GM18873 (cell line): ENCODE measurements around the gene DLST.

Experiments used
- ATAC-seq: cut with Tn5 transposase; IDR thresholded peaks from one replicate; pipeline ENCODE4 v1.9.1; 2021; ENCODE audit warnings: mild to moderate bottlenecking, moderate library complexity, moderate number of reproducible peaks; ENCODE audit not compliant: unreplicated experiment, low FRiP score

DLST gene

DNA sequence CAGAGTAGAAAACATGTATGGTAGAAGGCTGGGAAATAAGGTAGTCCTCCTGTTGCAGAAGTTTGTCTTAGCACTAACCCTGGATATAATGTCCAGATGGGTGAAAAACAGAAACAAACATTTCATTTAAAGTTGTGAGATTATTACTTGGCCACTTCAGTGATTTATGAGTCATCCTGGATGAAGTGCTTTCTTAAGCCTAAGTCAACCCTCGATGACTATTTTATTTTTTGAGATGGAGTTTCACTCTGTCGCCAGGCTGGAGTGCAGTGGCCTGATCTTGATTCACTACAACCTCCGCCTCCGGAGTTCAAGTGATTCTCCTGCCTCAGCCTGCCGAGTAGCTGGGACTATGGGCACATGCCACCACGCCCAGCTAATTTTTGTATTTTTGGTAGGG, 10.2 kb downstream of the DLST start:
- ATAC-seq: no peak

DNA sequence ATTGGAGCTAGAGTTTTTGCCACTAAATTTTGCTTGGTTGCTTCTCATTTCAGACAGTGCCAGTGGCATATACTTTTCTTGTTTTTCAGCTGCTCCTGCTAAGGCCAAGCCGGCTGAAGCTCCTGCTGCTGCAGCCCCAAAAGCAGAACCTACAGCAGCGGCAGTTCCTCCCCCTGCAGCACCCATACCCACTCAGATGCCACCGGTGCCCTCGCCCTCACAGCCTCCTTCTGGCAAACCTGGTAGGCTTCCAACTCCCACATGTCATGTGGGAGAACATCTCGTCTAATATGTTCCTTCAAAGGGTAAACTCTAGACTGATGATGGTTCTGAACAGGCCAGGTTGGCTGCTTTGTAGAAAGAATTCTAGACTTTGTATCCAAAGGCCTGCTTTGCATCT, 11.0 kb downstream of the DLST start:
- ATAC-seq: no peak

DNA sequence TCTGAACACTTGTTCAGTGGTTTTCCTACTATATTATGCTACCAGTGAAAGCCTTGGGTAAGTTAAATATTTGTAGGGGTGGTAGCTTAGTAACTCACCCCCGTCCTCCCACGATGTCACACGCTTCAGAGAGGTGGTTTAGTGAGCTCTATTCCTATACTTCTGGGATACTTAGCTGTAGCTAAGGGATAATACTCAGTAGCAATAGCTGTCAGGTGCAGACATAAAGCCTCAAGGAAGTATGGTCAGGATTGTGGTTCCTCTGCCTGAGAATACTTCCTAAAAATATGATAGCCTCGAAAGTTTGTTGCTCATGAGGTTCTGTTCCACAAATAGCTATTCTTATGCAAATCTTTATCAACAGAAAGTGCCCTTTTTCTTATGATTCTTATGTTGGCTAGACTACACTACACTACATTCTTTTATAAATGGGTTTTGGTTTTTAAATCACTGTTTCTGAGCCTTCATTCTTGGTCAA, 11.9 kb downstream of the DLST start:
- no peak for ATAC-seq

DNA sequence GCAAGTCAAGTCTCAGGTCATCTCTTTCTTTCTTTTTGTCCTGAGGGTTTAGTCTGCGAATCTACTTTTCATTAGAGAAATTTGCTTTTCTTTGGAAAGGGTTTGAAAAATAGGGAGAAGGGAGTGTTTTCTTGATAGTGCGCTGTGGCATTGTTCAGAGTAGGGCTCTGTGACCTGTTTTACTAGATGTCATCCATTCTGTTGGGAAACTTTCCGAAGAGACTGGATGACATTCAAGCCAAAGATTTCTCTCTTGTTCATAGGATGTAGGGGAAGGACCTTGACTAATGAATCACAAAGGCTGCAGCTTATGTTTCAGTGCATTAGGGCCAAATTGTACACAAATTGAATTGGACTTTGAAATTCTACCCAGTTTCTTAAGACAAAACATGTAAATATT, 14.7 kb downstream of the DLST start:
- no peak for ATAC-seq

DNA sequence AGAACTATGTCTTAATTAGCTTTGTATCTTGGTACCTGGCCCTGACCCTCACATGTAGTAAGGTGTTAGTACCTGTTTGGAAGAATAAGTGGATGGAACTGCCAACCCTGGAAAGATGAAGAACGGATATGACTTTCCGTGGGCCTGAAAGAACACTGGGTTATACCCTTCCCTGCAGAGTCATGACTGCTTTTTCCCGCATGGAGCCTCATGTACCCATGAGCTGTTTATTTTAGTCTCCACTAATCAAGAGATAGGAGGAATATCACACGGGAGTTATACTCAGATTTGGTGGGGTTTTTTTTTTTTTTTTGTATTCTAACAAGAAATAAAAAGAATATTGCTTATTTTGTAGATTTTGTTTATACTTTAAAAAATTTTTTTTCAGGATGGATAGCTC, 15.9 kb downstream of the DLST start:
- ATAC-seq: no peak

DNA sequence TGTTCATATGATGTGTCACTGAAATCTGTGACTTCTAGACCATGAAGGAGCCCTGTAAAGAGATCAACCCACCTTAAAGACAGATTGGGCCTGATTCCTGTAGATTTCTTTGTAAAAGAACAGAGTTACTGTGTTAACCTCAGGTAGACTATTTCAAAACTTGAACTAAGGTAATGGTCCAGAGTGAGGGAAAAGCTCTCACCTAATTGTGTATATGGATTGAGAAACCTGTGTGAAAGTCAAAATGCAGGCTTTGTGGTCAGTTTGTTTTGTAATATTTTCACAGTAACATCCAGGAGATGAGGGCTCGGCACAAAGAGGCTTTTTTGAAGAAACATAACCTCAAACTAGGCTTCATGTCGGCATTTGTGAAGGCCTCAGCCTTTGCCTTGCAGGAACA, 16.4 kb downstream of the DLST start:
- ATAC-seq: no peak

DNA sequence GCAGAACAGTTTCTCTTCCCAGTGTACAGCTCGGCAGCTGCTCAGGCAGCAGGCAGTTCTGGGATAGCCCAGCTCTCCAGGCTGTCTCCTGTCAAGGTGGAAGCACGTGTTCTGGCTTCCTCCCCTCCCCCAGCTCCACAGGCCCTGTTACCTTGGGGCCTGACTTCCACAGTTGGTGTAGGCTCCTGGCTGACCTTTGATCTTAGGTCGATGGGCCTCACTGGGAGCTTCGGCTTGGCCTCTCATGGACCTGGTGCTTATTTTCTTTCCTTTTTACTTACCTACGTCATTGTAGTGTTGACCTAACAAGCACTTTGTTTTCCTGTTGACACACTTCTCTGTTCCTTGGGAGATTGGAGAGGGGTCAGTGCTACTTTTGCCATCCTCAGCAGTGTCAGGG, 17.0 kb downstream of the DLST start:
- no peak for ATAC-seq

DNA sequence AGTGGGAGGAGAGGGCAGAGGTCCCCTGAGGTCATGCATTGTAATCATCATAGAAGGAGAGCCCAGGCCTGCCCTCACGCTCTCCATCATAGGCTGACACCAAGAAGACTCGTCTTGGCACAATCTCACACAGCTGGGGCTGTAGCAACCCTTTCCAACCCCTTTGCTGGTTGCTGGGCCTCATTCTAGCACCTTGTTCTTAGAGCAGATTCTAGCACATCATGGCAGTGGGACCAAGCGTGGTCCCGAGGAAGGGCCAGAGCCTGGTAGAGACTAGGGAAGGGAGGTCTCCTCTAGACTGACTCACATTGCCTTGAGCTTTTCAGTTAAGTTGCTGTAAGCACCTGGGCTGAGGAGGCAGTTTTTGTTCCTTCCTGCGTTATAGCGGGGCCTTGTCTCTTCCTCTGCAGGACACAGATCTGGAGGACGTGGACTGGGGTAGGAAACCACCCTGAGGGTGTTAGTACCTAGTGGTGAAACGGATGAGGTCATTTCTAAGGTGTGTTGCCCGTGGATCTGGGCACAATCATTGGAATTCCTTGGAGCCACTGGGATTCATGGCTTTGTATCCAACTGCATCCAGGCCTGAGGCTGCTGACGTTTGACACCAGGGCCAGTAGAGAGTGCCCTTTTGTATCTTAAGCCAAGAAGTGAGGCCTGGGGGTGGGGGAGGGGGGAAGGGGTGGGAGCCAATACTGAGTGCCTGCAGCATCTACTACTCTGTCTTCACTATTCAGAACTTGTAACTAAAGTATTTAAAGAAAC, 21.4 kb downstream of the DLST start:
- no peak for ATAC-seq

DNA sequence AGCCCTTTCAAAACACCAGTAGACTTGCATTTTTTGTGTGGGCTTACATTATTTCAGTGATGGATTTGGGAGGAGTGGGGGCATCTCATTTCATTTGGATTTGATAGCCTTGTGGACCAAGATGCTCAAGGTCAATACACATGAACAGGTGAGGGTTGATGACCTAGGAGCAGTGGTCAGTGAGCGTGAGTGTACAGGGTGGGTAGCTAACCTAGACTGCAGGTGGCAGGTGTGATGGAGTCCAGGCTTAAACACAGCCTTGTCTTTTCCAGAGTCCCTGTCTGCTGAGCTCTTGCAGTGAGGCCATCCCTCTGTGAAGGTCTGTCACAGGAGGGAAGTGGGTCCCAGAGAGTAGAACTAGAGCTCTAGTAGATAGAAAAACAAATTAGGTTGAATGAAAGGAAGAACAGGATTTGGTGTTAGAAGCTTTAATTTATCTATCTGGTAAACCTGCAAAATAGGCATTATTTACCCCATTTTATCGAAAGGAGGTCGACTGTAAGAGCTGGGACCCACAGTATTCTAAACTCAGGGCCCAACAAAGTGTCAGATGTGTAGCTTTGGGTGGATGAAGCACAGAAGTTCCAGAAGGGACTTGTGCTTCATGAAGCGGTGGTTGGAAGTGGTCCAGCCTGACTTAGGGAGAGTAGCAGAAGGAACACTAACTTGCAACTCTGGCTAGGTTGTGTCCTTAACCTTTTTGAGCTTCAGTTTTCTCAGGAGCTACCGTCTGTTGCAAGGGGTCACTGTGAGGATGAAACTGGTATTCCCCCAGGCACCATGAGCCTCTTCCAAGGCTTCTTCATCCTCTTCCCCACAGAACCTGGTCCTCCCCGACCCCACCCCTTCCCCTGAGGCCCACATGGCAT, 23.2 kb downstream of the DLST start:
- ATAC-seq: no peak

DNA sequence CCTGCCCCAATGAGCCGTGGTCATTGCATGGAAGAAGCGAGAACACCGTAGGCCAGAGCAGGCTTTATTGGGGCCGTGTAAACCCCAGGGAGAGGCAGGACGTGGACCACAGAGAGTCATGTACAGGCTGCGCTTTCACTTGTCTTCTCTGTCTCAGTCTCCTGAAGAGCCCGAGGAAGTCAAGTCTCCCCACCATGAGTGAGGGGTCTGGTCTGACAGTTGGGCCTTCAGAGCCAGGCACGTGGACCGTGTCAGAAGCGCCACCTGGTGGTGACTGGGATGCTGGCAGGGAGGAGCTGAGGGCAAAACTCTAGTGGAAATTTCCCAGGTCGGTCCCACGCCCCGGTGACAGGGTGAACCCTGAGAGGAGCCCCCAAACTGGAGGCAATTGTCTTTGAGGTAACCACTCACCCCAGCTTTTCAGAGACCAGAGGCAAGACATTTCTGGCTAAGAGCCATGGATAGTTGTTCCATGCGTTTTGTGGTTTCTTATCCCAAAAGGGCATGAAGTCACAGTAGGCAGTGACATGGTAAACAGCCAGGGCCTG, 24.0 kb downstream of the DLST start:
- no peak for ATAC-seq

DNA sequence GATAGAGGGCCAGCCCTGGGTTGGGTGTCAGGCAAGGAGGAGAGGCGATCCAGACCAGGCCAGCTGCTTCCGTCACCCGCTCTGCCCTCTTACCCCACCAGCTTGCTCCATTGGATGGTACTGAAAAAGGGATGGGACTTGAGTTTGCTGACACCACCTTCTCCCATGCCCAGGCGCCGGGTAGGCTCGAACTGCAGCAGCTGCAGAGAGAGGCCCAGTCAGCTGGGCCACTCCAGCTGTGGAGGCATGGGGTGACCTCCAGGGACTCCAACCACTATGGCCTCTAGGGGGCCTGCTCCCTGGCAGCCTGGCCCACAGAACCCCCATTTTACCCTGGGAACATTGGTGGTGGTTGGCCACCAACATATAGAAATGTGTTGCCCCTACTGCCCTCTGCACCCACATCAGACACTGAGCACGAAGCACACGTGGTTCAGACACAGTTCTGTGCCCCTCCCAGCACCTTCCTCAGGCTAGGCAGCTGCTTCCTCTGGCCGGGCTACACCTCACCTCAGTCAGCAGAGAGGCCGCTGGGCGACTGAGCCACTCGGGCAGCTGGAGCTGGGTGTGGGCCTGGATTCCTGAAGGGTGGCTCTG, 25.3 kb downstream of the DLST start:
- ATAC-seq: no peak

DNA sequence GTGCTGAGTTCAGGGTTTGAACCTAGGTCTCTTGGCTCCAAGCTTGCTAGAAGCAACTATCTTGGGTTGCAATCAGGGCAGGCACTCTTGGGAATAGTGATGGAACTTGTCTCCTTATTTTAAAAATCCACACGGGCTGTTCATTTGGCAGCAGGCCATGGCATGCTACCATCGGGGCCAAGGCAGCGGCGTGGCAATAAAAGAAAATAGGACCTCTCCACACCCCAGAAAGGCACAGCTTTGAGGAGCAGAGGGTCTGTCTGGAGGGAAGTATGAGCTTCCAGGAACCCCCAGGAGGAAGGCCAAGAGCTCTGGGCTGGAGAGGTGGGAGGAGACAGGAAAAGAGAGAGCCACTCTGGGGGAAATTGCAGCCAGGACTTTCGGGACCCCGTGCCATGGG, 26.0 kb downstream of the DLST start:
- ATAC-seq: no peak

DNA sequence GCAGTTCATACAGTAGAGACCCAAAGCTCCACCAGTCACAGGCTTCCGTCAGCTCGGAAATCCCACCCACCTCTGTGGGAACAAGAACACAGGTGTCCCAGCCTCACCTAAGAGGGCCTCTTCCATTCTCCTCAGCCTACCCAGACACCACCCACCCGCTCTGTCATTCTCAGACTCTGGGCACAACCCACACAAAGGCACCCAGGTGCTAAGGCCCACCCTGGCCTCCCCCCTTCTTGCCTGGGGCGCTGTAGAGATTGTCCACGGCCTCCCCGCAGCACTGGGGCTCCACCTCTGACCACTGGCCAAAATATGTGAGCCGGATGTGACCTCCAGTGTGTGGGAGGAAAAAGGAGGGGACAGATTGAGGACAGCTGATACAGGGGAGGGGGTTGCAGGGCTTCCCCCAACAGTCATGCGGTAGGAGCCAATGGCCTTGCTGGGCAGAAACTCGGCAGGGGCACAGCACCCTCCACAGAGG, 27.2 kb downstream of the DLST start:
- ATAC-seq: no peak

DNA sequence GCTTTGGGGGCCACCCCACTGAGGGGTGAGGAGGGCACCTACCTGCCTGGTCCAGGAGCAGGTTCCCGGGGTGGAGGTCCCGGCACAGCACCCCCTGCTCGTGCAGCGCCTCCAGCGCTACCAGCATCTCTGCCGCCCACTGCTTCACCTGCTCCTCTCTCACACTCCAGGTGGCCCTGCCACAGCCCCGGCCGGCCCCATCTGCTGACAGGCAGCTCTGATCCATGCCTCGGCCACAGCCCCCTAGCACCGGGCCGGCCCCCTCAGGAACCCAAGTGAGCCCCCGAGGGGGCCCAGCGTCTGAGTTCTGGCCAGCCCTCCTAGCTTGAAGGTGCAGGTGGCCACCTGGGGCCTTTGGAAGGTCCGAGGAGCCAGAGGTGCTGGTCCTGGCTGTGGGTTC, 27.8 kb downstream of the DLST start:
- no peak for ATAC-seq

DNA sequence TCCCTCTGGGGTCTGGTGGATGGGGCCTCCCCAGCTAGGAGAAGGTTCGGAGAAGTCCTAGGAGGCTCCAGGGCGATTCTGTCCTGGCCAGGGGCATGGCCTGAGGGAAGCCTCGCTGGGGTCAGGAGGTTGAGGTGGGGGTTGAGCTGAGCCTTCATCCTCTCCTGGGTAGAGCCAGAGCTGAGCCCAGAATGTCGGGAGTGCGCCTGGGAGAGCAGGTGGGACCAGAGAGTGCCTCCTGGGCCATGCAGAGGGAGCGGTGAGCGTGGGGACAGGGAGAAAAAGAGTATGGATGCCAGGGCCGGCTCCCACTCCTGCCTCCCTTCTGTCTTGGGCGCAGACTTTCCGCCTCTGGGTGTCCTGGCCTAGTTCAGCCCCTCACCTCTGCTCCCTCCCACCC, 28.2 kb downstream of the DLST start:
- no peak for ATAC-seq

DNA sequence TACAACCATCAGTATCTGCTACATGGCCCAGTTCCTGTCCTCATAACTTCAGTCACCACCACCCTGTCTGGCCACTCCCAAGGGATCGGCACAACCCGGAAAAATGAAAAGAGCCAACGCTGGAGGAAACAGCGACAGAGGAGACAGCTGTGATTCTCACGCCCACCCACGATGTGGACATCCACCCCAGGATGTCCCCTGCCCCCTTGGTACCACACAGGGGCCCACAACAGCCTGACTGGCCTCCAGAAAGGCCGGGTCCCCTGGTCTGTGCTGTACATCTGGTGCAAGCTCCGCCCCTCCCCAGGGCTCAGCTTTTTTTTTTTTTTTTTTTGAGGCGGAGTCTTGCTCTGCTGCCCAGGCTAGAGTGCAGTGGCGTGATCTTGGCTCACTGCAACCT, 28.8 kb downstream of the DLST start:
- ATAC-seq: no peak

DNA sequence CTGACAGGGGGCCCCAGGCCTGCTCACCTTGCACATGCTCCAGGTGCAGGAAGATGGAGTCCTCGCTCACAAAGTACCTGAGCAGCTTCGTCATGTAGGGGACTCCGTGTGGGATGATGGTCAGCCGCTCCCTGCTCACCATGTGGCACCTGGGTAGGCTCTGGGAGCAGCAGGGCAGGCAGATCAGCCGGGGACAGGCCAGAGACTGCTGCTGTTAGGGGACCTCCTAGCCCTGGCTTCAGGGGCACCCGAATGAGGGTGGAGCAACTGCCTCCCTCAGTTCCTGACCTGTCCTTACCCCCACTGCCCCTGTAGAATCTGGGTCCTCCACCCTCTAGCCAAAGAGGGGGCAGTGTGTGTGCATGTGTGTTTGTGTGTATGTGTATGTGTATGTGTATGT, 29.5 kb downstream of the DLST start:
- ATAC-seq: no peak

DNA sequence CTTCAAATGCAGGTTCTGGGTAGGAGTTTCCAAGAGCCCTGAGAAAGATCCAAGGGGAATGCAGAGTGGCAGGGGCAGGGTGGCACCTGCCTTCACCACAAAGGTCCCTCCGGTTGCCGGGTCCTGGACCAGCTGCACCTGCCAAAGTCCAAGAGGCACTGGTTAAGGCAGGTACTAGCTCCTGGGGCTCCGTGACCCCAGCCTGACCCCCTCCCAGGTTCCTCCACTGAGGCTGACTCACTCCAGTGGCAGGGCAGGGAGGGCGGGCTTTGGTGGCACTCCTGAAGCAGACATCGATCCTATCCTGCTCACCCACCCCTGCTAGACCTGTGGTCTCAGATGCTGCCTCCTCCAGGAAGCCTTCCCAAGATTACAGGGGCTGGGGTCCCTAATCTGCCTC, 30.0 kb downstream of the DLST start:
- no peak for ATAC-seq

DNA sequence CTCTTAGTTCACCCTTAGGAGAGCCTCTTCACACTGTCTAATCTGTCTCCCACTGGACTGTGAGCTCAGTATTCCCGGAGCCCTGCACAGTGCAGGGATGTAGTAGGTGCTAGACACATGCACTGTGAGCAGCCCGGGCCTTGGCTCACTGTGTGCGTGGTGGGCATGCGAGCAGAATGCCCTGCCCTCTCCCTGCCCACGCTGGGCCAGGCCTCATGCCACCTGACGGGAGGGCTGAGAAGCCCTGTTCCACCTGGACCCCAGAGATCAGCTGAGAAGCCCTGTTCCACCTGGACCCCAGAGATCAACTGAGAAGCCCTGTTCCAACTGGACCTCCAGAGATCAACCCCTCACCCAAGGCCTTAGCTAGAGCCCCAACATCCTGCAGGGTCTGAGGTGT, 30.4 kb downstream of the DLST start:
- ATAC-seq: no peak

DNA sequence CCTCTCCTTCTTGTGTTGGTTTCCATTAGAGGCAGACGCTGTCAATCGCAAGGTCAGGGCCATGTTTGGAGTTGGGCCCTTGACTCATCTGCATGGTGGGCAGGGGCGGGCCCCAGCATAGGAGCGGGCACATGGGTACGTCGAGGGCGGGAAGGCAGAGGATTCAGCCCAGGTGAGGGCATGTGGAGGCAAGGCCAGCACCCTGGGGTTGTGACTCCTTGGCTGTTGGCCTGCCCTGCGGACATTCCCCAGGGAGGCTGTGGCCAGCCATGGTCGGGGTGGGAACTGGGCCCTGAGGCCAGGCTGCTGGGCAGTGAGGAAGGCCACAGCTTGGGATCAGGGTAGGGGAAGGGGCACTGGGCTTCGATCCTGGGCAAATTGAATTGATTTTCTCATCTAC, 31.1 kb downstream of the DLST start:
- ATAC-seq: no peak

DNA sequence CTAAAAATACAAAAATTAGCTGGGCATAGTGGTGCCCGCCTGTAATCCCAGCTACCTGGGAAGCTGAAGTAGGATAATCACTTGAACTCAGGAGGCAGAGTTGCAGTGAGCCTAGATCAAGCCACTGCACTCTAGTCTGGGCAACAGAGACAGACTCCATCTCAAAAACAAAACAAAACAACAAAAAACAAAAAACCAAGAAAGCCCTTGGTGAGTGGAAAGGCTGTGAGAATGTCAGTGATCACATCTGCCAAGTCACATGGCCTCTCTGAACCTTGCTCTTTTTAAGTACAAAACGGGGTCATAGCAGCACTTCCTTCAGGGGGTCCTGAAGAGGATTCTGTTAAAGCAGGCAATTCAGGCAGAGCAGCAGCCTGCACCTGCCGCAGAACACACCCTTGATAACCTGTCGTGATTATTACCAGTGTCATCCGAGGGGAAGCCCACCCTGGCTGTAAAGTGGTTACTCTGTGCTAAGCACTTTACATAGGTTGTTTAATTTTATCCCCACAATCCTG, 31.7 kb downstream of the DLST start:
- ATAC-seq: no peak
